ENCODE data around the gene SPOCK1.

SPOCK1 gene

GRCh38 chr5:137356127-137356526 is 143.0 kb downstream of the SPOCK1 start:
- no peak for DNase-seq

GRCh38 chr5:137355708-137356107 is 143.4 kb downstream of the SPOCK1 start:
- no peak for DNase-seq

- DNase-seq, result no peak
Observed at GRCh38 chr5:137352095-137352494, 147.0 kb downstream of the SPOCK1 start.

- no peak for DNase-seq
Observed at GRCh38 chr5:137350791-137351190, 148.3 kb downstream of the SPOCK1 start.

- DNase-seq, result no peak
Observed at GRCh38 chr5:137348759-137349158, 150.4 kb downstream of the SPOCK1 start.

GRCh38 chr5:137347865-137348264 is 151.3 kb downstream of the SPOCK1 start:
- no peak for DNase-seq

GRCh38 chr5:137346281-137346680 is 152.8 kb downstream of the SPOCK1 start:
- no peak for DNase-seq

GRCh38 chr5:137345396-137345795 is 153.7 kb downstream of the SPOCK1 start:
- DNase-seq, result no peak

GRCh38 chr5:137344723-137345322 is 154.3 kb downstream of the SPOCK1 start:
- peak; percentile 3 to 9 for DNase-seq

GRCh38 chr5:137344021-137344420 is 155.1 kb downstream of the SPOCK1 start:
- DNase-seq, result no peak

- no peak for DNase-seq
Observed at GRCh38 chr5:137342764-137343163, 156.4 kb downstream of the SPOCK1 start.

GRCh38 chr5:137341831-137342230 is 157.3 kb downstream of the SPOCK1 start:
- DNase-seq, result no peak

GRCh38 chr5:137340881-137341280 is 158.2 kb downstream of the SPOCK1 start:
- no peak for DNase-seq

GRCh38 chr5:137336565-137337120 is 162.5 kb downstream of the SPOCK1 start:
- DNase-seq, result no peak

GRCh38 chr5:137336161-137336560 is 163.0 kb downstream of the SPOCK1 start:
- DNase-seq, result no peak

GRCh38 chr5:137335493-137335892 is 163.6 kb downstream of the SPOCK1 start:
- DNase-seq, result no peak

- DNase-seq, result no peak
Observed at GRCh38 chr5:137333928-137334327, 165.2 kb downstream of the SPOCK1 start.

GRCh38 chr5:137333475-137333874 is 165.7 kb downstream of the SPOCK1 start:
- DNase-seq, result no peak

GRCh38 chr5:137332296-137332695 is 166.8 kb downstream of the SPOCK1 start:
- DNase-seq, result no peak

GRCh38 chr5:137329586-137330296 is 169.4 kb downstream of the SPOCK1 start:
- DNase-seq, result no peak

GRCh38 chr5:137328991-137329390 is 170.1 kb downstream of the SPOCK1 start:
- DNase-seq, result no peak

GRCh38 chr5:137328463-137328862 is 170.7 kb downstream of the SPOCK1 start:
- no peak for DNase-seq

GRCh38 chr5:137325721-137326120 is 173.4 kb downstream of the SPOCK1 start:
- DNase-seq, result no peak

All from SHP77 (cell line).